ENCODE results near the gene ADAM22.
"Not testable (repeated sequence)": the region's sequence is repeated elsewhere in the genome, so short reads cannot be mapped to it uniquely, and the experiment has no call there.

ADAM22 gene, protein sequence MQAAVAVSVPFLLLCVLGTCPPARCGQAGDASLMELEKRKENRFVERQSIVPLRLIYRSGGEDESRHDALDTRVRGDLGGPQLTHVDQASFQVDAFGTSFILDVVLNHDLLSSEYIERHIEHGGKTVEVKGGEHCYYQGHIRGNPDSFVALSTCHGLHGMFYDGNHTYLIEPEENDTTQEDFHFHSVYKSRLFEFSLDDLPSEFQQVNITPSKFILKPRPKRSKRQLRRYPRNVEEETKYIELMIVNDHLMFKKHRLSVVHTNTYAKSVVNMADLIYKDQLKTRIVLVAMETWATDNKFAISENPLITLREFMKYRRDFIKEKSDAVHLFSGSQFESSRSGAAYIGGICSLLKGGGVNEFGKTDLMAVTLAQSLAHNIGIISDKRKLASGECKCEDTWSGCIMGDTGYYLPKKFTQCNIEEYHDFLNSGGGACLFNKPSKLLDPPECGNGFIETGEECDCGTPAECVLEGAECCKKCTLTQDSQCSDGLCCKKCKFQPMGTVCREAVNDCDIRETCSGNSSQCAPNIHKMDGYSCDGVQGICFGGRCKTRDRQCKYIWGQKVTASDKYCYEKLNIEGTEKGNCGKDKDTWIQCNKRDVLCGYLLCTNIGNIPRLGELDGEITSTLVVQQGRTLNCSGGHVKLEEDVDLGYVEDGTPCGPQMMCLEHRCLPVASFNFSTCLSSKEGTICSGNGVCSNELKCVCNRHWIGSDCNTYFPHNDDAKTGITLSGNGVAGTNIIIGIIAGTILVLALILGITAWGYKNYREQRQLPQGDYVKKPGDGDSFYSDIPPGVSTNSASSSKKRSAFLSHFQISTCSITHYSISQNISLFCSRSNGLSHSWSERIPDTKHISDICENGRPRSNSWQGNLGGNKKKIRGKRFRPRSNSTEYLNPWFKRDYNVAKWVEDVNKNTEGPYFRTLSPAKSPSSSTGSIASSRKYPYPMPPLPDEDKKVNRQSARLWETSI

GRCh38 chr7:87933953-87934698 is at the start of gene ADAM22:
Gene ADAM22, plus strand, starts transcription at chr7:87934251. Its CDS starts 215 bp downstream, at chr7:87934466.
- TF ChIP-seq CTCF (IDR thresholded peaks at IDR 0.05; ENCODE audit: insufficient read depth, low read length, missing control alignments), result no peak
- ChIA-PET CTCF (interaction anchor here (1.1 kb wide), 1 partner anchor 10 kb away, joined by 3 read pairs; no protein-coding TSS in a partner anchor), POLR2A (no interaction called here)
- H3K4me3 ChIP-seq (ENCODE audit: low read depth, low read length), result peak within 1 kb of the TSS; percentile 66
- DNase-seq (ENCODE audit: low read depth, low spot score), result no peak

DNA sequence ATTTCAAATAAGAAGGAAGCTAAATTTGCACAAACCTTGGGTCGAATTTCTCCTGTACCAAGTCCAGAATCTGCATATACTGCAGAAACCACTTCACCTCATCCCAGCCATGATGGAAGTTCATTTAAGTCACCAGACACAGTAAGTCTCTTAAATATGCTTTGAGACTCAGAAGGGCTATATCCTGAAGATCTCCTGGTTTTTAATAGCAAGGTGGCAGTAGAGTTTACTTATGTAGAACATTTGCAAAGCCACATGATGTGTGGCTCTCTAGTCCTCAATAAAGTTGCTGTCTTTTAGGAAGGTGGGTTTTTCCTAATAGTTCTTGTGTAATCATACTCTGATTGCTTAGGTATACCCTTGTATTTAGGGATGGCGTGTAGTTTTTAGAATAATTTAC is 49.0 kb upstream of the ADAM22 start:
- DNase-seq (ENCODE audit: low read depth, low spot score), result no peak
- POLR2A ChIA-PET, result no interaction called here
- H3K4me3 ChIP-seq (ENCODE audit: low read depth, low read length), result no peak overlapping the region
- CTCF ChIA-PET, result interaction anchor here (0.6 to 6.5 kb wide), 6 partner anchors 11 to 379 kb away, joined by 3 to 70 read pairs (median 4); no protein-coding TSS in a partner anchor
- no peak for TF ChIP-seq CTCF (IDR thresholded peaks at IDR 0.05; ENCODE audit: insufficient read depth, low read length, missing control alignments)

GRCh38 chr7:87886875-87887274 is 47.2 kb upstream of the ADAM22 start:
- no peak for TF ChIP-seq CTCF (IDR thresholded peaks at IDR 0.05; ENCODE audit: insufficient read depth, low read length, missing control alignments)
- ChIA-PET POLR2A (no interaction called here), CTCF (interaction anchor here (0.7 to 6.5 kb wide), 23 partner anchors 9 to 650 kb away, joined by 3 to 70 read pairs (median 3); partner anchors contain the start of genes DBF4, RUNDC3B and SLC25A40)
- no peak overlapping the region for H3K4me3 ChIP-seq (ENCODE audit: low read depth, low read length)
- DNase-seq (ENCODE audit: low read depth, low spot score), result no peak

GRCh38 chr7:87895363-87895762 is 38.7 kb upstream of the ADAM22 start:
- CTCF ChIA-PET, result interaction anchor here (1.9 kb wide), 1 partner anchor 9 kb away, joined by 7 read pairs; no protein-coding TSS in a partner anchor

GRCh38 chr7:87899255-87899654 is 34.8 kb upstream of the ADAM22 start:
- ChIA-PET CTCF (no interaction called here), POLR2A (no interaction called here)
- TF ChIP-seq CTCF (IDR thresholded peaks at IDR 0.05; ENCODE audit: insufficient read depth, low read length, missing control alignments), result no peak
- H3K4me3 ChIP-seq (ENCODE audit: low read depth, low read length), result no peak overlapping the region
- no peak for DNase-seq (ENCODE audit: low read depth, low spot score)

More at GRCh38 chr7:87895363-87895762, 38.7 kb upstream of the ADAM22 start:
- H3K4me3 ChIP-seq (ENCODE audit: low read depth, low read length), result no peak overlapping the region
- DNase-seq (ENCODE audit: low read depth, low spot score), result no peak
- TF ChIP-seq CTCF (IDR thresholded peaks at IDR 0.05; ENCODE audit: insufficient read depth, low read length, missing control alignments), result no peak
- POLR2A ChIA-PET, result no interaction called here

GRCh38 chr7:87907136-87907906 is 26.7 kb upstream of the ADAM22 start:
- POLR2A ChIA-PET; DNase-seq (ENCODE audit: low read depth, low spot score); H3K4me3 ChIP-seq (ENCODE audit: low read depth, low read length): not testable (repeated sequence)
- CTCF ChIA-PET, result interaction anchor here (0.7 to 1.3 kb wide), 2 partner anchors 21 to 22 kb away, joined by 3 to 4 read pairs; no protein-coding TSS in a partner anchor

DNA sequence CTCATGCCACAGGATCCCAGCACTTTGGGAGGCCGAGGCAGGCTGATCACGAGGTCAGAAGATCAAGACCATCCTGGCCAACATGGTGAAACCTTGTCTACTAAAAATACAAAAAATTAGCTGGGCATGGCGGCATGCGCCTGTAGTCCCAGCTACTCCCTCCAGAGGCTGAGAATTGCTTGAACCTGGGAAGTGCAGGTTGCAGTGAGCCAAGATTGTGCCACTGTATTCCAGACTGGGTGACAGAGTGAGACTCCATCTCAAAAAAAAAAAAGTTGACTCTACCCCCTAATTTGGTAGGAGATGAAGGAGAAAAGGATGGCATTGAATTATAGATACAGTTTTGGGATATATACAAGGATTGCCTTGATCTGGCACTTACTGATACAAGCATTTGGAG is 25.2 kb upstream of the ADAM22 start:
- POLR2A ChIA-PET; H3K4me3 ChIP-seq (ENCODE audit: low read depth, low read length): not testable (repeated sequence)

More for the DNA sequence above, 25.2 kb upstream of the ADAM22 start:
- CTCF ChIA-PET; DNase-seq (ENCODE audit: low read depth, low spot score): not testable (repeated sequence)
